CD14-positive monocyte (primary cell): ENCODE measurements around the gene SH3RF3. TPM values are rescaled to one million over a fixed set of nuclear protein-coding genes. Genes with fewer than 3 reads are reported as not detected.

Experiments
- DNase-seq, 3 donors: peaks; one replicate each; pipeline ENCODE4 v3.0.0-alpha.2; 2011 to 2022
- H2AFZ ChIP-seq: 2 replicates; pipeline ENCODE4 v1.6.0; 2012; ENCODE audit warnings: mild to moderate bottlenecking, low read depth, low read length, inconsistent platforms; ENCODE audit not compliant: insufficient read depth, poor library complexity, severe bottlenecking
- H3K27ac ChIP-seq, 2 donors: 1 replicate in 1 of 2; 2 replicates in 1 of 2; pipeline ENCODE4 v1.5.1; 2012 to 2013; ENCODE audit warnings: low read length in 2 of 2, control low read depth in 1 of 2, inconsistent platforms in 1 of 2, low read depth in 1 of 2, mild to moderate bottlenecking in 1 of 2
- H3K27me3 ChIP-seq, 2 donors: one replicate each; pipeline versions ENCODE4 v1.6.0 to v1.6.1; 2011 to 2013; ENCODE audit warnings: low read length in 2 of 2; ENCODE audit not compliant: control insufficient read depth in 2 of 2, insufficient read depth in 2 of 2
- H3K36me3 ChIP-seq, 2 donors: replicated peaks in 1 of 2; 1 replicate in 1 of 2; 2 replicates in 1 of 2; pipeline versions ENCODE4 v1.5.1 to v1.6.1; 2012 to 2013; ENCODE audit warnings: low read length in 2 of 2, control low read depth in 1 of 2, inconsistent platforms in 1 of 2, mild to moderate bottlenecking in 1 of 2; ENCODE audit not compliant: insufficient read depth in 2 of 2, control insufficient read depth in 1 of 2
- H3K4me1 ChIP-seq, 2 donors: 1 replicate in 1 of 2; 2 replicates in 1 of 2; pipeline versions ENCODE4 v1.5.1 to v1.6.1; 2012 to 2013; ENCODE audit warnings: low read length in 2 of 2, control low read depth in 1 of 2, inconsistent platforms in 1 of 2, mild to moderate bottlenecking in 1 of 2, moderate library complexity in 1 of 2; ENCODE audit not compliant: insufficient read depth in 2 of 2, control insufficient read depth in 1 of 2
- H3K4me2 ChIP-seq: replicated peaks from 2 replicates; pipeline ENCODE3; 2012; ENCODE audit warnings: low read length, moderate library complexity, mild to moderate bottlenecking; ENCODE audit not compliant: poor library complexity, severe bottlenecking; ENCODE audit errors: extremely low read depth
- H3K4me3 ChIP-seq, 3 experiments: fragments of 200-600 bp in 1 of 3; sonication (generic) in 1 of 3; replicated peaks in 1 of 3; 1 replicate in 2 of 3; 2 replicates in 1 of 3; pipeline ENCODE4 v1.5.1; 2011 to 2013; ENCODE audit warnings: low read length in 3 of 3, mild to moderate bottlenecking in 3 of 3, control low read depth in 2 of 3, low read depth in 2 of 3, inconsistent platforms in 1 of 3, moderate library complexity in 1 of 3
- H3K79me2 ChIP-seq: 2 replicates; pipeline ENCODE4 v1.6.0; 2012; ENCODE audit warnings: mild to moderate bottlenecking, control low read depth, inconsistent platforms, low read length, moderate library complexity; ENCODE audit not compliant: insufficient read depth
- H3K9ac ChIP-seq: 2 replicates; pipeline ENCODE4 v1.6.0; 2017; ENCODE audit warnings: low read length, mild to moderate bottlenecking; ENCODE audit not compliant: insufficient read depth, poor library complexity, severe bottlenecking
- H3K9me3 ChIP-seq, 2 donors: replicated peaks in 1 of 2; 1 replicate in 1 of 2; 2 replicates in 1 of 2; pipeline versions ENCODE4 v1.5.1 to v1.6.1; 2012 to 2013; ENCODE audit warnings: low read length in 2 of 2, control low read depth in 1 of 2; ENCODE audit not compliant: control insufficient read depth in 1 of 2, insufficient read depth in 1 of 2
- H4K20me1 ChIP-seq: 2 replicates; pipeline ENCODE4 v1.6.0; 2012; ENCODE audit warnings: mild to moderate bottlenecking, low read length, control low read depth, moderate library complexity; ENCODE audit not compliant: insufficient read depth
- H3K27ac Mint-ChIP-seq, 7 donors: one replicate each; pipeline ENCODE4 v1.8.0; 2020; ENCODE audit warnings: mild to moderate bottlenecking in 7 of 7, mixed read lengths in 7 of 7, moderate library complexity in 6 of 7, inconsistent platforms in 2 of 7
- H3K27me3 Mint-ChIP-seq, 3 donors: one replicate each; pipeline ENCODE4 v1.8.0; 2021 to 2022; ENCODE audit warnings: low read depth in 3 of 3, mild to moderate bottlenecking in 3 of 3, mixed read lengths in 3 of 3, moderate library complexity in 3 of 3, inconsistent platforms in 1 of 3
- H3K36me3 Mint-ChIP-seq, 2 donors: one replicate each; pipeline ENCODE4 v1.8.0; 2020; ENCODE audit warnings: mixed read lengths in 2 of 2, inconsistent platforms in 1 of 2, mild to moderate bottlenecking in 1 of 2
- H3K4me1 Mint-ChIP-seq: one replicate; pipeline ENCODE4 v1.8.0; 2020; ENCODE audit warnings: mild to moderate bottlenecking, mixed read lengths
- H3K4me3 Mint-ChIP-seq, 2 donors: one replicate each; pipeline ENCODE4 v1.8.0; 2020; ENCODE audit warnings: mild to moderate bottlenecking in 2 of 2, mixed read lengths in 2 of 2, moderate library complexity in 1 of 2
- H3K9me3 Mint-ChIP-seq, 7 donors: one replicate each; pipeline ENCODE4 v1.8.0; 2020 to 2022; ENCODE audit warnings: mixed read lengths in 7 of 7, mild to moderate bottlenecking in 6 of 7, moderate library complexity in 6 of 7, inconsistent platforms in 2 of 7
- WGBS: methylation state at CpG from one replicate; pipeline ENCODE4 v1.1.5; 2013; ENCODE audit warnings: missing lambda C conversion rate; ENCODE audit not compliant: insufficient coverage; 5-methylcytosine and 5-hydroxymethylcytosine counted together
- intact Hi-C, 2 donors: fragments of 100-400 bp; cut with micrococcal nuclease; formaldehyde crosslinking; loops; one replicate each; pipeline versions ENCODE4 v1.15.0 to v1.15.1; 2023
- polyA plus RNA-seq, 3 donors: library from polyadenylated mRNA; depleted of rRNA in 1 of 3; unstranded in 2 of 3; stranded (reverse) in 1 of 3; fragments of 300-500 nt in 2 of 3; fragments of >200 nt in 1 of 3; fragmentation: Illumina TruSeq in 2 of 3; gene quantifications; 1 replicate in 2 of 3; 2 replicates in 1 of 3; pipeline ENCODE4 v1.2.3, GENCODE V29; 2012 to 2021
- TF ChIP-seq, protein P1 (sequence below): fragments of 200-600 bp; IDR thresholded peaks from one replicate; pipeline ENCODE4 v1.8.0; 2022; ENCODE audit warnings: antibody characterized with exemption, mild to moderate bottlenecking

SH3RF3 gene
- polyA plus RNA-seq, 3 donors, result 0.25 to 0.75 (median 0.34) TPM

DNA sequence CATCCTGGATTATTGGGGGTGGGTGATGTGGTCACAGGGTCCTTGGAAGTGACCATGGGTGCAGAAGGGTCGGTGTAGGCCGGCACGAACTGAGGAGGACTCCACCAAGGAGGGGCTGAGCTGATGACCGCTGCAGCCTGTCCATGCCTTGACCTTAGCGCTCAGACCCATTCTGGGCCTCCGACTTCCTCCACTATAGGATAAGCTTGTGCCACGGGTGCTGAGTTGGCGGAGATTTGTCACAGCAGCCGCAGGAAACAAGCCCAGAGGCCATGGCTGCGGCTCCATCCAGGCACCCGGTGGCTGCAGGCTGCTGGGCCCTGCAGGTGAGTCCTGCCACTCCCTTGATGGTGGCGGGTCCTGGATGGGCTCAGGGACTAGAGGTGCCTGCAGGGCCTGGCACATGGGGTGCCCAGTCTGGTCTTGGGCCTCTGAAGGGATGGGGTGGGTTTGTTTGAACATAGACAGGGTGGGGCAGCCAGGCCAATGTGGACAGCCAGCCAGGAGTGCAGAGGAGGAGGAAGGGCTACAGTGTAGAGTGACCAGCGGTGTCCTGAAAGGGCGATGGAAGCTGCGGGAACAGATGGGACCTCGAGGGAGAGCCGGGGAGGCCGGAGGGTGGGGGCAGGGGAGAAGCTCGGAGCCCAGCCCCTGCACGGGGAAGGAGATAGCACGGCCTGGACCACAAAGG lies 400.0 kb downstream of the SH3RF3 start:
- WGBS, result 97% methylated on average over 20 of the region's 21 CpGs
- no peak overlapping the region for H2AFZ ChIP-seq
- TF ChIP-seq, protein P1, sequence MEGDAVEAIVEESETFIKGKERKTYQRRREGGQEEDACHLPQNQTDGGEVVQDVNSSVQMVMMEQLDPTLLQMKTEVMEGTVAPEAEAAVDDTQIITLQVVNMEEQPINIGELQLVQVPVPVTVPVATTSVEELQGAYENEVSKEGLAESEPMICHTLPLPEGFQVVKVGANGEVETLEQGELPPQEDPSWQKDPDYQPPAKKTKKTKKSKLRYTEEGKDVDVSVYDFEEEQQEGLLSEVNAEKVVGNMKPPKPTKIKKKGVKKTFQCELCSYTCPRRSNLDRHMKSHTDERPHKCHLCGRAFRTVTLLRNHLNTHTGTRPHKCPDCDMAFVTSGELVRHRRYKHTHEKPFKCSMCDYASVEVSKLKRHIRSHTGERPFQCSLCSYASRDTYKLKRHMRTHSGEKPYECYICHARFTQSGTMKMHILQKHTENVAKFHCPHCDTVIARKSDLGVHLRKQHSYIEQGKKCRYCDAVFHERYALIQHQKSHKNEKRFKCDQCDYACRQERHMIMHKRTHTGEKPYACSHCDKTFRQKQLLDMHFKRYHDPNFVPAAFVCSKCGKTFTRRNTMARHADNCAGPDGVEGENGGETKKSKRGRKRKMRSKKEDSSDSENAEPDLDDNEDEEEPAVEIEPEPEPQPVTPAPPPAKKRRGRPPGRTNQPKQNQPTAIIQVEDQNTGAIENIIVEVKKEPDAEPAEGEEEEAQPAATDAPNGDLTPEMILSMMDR, result no peak
- no peaks in the 10 kb centered on the region for H4K20me1 ChIP-seq
- no peak overlapping the region for H3K4me3 ChIP-seq
- no peaks in the 10 kb centered on the region for H3K27me3 ChIP-seq
- no peak overlapping the region for H3K27ac Mint-ChIP-seq
- no peaks in the 10 kb centered on the region for H3K4me1 Mint-ChIP-seq
- intact Hi-C loops, result no loop called here
- H3K9me3 ChIP-seq, result no peaks in the 10 kb centered on the region
- DNase-seq, result no peak
- no peaks in the 10 kb centered on the region for H3K36me3 ChIP-seq
- H3K4me2 ChIP-seq, result no peak overlapping the region
- no peak overlapping the region for H3K27ac ChIP-seq
- peaks cover 0 to 9% (median 6%) of the 10 kb centered on the region in 3 donors for H3K27me3 Mint-ChIP-seq
- no peak overlapping the region for H3K4me3 Mint-ChIP-seq
- no peaks in the 10 kb centered on the region for H3K36me3 Mint-ChIP-seq
- H3K9me3 Mint-ChIP-seq, result no peaks in the 10 kb centered on the region
- H3K4me1 ChIP-seq, result no peaks in the 10 kb centered on the region
- H3K79me2 ChIP-seq, result no peaks in the 10 kb centered on the region
- H3K9ac ChIP-seq, result no peak overlapping the region

DNA sequence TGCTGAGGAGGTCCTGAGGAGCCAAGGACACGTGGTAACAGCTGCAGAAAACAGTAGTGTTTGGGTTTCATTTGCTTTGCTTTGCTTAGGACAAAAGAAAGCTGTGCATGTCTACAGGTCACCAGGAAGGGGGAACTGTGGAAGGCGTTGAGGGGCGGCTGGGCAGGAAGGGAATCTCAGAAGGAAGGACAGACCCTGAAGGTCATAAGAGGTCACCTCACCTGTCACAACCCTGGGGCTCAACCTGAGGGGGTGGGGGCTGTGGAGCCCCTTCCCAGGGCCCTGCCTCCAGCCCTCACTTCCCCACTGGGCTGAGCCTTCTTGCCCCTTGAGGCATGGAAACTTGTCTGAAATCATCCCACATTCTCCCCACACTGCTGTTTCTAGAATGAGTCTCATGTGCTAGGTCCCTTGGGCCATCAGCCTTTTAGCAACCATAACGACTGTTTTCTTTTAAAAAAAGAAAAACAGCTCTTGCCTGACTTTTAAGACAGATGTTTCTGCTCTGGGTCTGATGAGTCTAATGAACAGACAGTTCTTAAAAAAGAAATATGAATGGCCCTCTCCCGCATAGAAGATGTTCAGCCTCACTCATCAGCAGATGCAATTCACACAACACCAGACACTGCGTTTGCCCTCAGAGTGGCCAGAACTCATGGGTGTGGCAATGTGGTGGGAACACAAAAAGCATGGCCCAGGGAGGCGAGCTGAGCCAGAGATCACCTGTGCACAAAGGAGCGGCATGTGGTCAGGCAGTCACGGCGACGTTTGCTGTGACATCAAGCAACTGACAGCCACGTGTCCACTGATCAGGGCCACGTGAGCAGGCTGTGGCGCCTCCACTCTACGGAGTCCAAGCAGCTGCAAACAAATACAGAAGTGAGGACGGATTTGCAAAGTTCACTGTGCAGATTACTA lies 400.8 kb downstream of the SH3RF3 start:
- intact Hi-C loops, result no loop called here
- no peak overlapping the region for H3K9ac ChIP-seq
- TF ChIP-seq, protein P1, result no peak
- H3K4me3 Mint-ChIP-seq, result no peak overlapping the region
- no peak for DNase-seq
- H3K9me3 ChIP-seq, result no peaks in the 10 kb centered on the region
- no peak overlapping the region for H3K4me3 ChIP-seq
- no peaks in the 10 kb centered on the region for H3K4me1 Mint-ChIP-seq
- H3K36me3 Mint-ChIP-seq, result no peaks in the 10 kb centered on the region
- H3K4me2 ChIP-seq, result no peak overlapping the region
- H3K27ac Mint-ChIP-seq, result no peak overlapping the region
- H3K4me1 ChIP-seq, result no peaks in the 10 kb centered on the region
- no peaks in the 10 kb centered on the region for H3K36me3 ChIP-seq
- no peak overlapping the region for H3K27ac ChIP-seq
- no peaks in the 10 kb centered on the region for H3K27me3 ChIP-seq
- peaks cover 0 to 9% (median 6%) of the 10 kb centered on the region in 3 donors for H3K27me3 Mint-ChIP-seq
- H2AFZ ChIP-seq, result no peak overlapping the region
- no peaks in the 10 kb centered on the region for H4K20me1 ChIP-seq
- H3K79me2 ChIP-seq, result no peaks in the 10 kb centered on the region
- WGBS, result 89% methylated on average over 11 of the region's 16 CpGs
- H3K9me3 Mint-ChIP-seq, result no peaks in the 10 kb centered on the region
